LNCAP (cell line): ENCODE data around the gene ANGEL1.
A peak's percentile ranks its signal among the peaks of the same experiment; 100 is the strongest.

Experiments used
- TF ChIP-seq, protein P1 (sequence below): fragments of 450-650 bp; IDR thresholded peaks from 2 replicates; pipeline ENCODE4 v1.5.1; 2017; ENCODE audit warnings: mild to moderate bottlenecking

Gene ANGEL1

DNA sequence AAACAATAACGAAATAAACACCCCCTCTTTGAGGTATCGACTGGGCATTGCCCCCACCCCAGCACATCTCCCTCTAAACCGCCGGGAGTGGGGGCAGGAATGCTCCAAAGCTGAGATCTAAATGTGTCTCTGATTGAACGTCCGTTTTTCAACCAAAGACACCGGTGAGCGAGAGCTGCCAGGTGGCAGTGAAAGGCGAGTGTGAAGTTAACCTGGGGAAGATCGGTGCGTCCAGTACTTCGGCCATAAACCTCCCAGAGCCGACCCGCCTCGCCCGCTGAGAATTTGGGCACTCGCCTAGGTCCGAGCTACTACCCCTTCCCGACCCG, 625 bp downstream of the ANGEL1 start:
- TF ChIP-seq, protein P1, sequence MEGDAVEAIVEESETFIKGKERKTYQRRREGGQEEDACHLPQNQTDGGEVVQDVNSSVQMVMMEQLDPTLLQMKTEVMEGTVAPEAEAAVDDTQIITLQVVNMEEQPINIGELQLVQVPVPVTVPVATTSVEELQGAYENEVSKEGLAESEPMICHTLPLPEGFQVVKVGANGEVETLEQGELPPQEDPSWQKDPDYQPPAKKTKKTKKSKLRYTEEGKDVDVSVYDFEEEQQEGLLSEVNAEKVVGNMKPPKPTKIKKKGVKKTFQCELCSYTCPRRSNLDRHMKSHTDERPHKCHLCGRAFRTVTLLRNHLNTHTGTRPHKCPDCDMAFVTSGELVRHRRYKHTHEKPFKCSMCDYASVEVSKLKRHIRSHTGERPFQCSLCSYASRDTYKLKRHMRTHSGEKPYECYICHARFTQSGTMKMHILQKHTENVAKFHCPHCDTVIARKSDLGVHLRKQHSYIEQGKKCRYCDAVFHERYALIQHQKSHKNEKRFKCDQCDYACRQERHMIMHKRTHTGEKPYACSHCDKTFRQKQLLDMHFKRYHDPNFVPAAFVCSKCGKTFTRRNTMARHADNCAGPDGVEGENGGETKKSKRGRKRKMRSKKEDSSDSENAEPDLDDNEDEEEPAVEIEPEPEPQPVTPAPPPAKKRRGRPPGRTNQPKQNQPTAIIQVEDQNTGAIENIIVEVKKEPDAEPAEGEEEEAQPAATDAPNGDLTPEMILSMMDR: no peak

DNA sequence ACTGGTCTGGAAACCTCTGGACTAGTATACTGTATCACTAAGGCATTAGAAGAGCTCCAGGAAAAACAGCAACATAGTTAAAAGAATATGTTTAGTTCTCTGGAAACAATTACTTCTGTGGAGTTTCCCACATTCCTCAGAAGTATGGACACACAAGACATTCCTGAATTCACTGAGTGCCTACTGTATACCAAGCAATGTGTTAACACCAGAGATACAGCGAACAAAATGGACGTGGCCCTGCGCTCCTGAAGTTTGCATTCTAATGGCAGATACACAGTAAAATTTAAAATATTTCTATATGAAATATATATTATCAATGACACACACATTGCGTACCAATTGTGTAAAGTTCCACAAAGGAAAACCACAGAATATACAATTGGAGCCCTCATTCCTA, 1.1 kb downstream of the ANGEL1 start:
- TF ChIP-seq, protein P1: no peak

DNA sequence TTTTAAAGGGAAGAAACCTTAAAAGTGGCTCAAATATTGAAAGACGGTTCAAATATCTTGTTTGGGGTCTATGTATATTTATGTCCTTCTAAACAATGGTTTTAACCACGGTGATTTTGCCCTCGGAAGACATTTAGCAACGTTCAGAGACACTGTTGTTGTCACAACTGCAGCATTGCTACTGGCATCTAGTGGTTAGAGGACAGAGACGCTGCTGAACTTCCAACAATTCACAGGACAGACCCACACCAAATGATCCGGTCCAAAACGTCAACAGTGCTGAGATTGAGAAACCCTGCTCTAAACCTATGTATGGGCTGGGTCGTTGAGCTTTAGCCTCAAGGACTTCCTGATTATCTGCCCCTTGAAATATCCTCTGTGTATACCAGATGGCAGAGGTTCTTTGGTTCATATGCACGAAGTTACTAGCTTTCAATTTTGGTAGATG, 1.7 kb downstream of the ANGEL1 start:
- TF ChIP-seq, protein P1: peak; percentile 57

GRCh38 chr14:76810525-76810924, 2.2 kb downstream of the ANGEL1 start:
- TF ChIP-seq, protein P1: no peak

DNA sequence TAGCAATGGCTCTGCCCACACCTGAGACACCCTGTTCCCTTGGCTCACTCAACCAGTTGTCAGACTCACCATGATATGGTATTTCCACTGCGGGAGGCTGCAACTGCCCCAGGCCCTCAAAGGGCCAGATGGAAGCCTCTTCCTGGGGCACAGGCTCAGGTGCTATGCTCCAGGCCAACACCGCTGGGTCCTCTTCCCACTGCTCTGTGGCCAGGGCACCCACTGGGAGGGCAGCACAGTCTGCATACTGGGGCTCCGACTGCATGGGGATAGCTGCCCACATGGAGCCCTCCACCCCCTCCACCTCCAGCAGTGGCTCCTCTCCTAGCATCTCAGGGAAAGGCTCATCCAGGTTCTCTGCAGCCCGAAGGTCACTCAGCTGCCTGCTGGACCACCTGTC, 3.7 kb downstream of the ANGEL1 start:
- TF ChIP-seq, protein P1: no peak

DNA sequence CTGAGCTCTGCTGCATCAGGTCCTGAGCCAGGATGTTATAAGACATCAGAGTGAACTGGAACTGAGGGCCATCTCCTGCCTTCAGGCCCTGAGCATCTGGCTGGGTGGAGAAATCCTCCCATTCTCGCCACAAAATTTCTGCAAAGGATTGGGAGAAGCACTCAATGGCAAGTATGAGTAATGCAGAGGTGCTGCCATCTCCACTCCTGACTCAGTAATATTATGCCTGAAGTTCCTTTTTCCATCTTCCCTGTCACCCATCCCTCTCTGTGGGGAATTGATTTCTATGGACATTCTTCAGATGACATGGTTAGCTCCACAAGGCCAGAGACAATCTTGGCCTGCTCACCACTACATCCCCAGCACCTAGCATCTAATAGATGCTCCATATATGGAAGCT, 4.7 kb downstream of the ANGEL1 start:
- TF ChIP-seq, protein P1: no peak

DNA sequence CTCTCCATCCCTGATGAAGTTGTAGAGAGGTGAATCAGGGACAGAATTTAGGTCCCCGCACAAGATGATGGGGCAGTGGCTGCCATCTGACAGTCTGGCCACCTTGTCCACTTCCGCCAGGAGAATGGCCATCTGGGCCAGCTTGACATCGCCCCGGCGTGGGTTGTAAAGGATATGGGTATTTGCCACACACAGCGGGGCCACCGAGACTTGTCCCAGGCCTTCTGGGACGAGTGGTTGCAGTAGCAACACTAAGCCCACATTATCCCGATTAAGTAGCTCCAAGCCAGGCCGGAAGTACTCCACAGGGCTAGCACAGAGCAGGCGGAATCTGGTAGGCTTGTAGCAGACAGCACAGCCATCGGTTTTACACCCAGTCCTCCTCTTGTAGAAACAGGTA, 6.2 kb downstream of the ANGEL1 start:
- TF ChIP-seq, protein P1: no peak

DNA sequence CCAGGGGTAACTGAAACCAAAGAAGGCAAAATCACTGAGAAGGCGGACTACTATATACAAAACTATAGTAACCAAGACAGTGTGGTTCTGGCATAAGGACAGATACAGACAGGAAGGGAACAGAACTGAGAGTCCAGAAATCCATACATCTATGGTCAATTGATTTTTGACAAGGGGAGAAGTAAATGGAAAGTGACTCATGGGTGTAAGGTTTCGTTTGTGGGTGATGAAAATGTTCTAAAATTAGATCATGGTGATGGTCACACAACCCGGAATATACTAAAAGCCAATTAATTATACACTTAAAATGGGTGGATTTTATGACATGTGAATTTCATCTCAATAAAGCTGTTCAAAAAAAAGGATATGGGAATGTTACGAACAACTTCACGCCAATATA, 18.7 kb downstream of the ANGEL1 start:
- TF ChIP-seq, protein P1: no peak
